ENCODE data around the gene RPL13A. TPM values are rescaled to one million over a fixed set of nuclear protein-coding genes. Genes with fewer than 3 reads are reported as not detected.

Gene RPL13A
- total and polyA plus RNA-seq, 12 donors = 1,750 to 3,504 (median 2,569) TPM

DNA sequence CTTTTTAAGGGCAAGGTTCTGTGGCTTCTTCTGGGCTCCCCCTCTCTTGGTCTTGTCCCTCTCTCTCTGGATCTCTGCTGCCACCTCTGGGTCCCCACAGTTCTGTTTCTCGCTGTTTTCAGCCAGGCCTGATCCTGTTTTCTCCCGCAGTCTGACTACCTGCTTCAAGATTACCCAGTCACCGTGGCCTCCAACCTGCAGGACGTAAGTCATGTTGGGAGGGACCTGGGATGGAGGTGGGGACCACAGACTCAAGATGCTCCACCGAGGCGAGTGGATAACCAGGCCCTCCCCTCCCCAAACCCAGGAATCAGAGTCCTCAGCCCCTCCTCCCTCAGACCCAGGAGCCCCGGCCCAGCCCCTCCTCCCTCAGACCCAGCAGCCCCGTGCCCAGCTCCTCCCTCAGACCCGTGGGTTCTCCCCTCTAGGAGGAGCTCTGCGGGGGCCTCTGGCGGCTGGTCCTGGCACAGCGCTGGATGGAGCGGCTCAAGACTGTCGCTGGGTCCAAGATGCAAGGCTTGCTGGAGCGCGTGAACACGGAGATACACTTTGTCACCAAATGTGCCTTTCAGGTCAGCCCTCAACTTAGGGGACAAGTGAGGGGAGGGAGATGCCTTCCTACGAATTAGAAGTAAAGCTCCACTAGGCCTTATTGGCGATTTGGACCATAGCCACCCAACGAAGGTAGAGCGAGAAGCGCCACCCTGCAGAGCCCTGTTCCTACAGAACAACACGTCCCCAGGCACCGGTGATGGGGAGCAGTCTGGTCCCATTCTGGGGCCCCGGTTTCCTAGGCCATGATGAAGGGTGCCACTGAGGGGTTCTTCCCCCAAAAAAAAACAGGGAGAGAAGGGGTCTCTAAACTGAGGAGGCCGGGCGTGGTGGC is 11.2 kb upstream of the RPL13A start:
- no peak for DNase-seq
- Histone ChIP-seq H3K27ac (no peak overlapping the region), H3K36me3 (replicated peaks in 1 of 2) (no peaks in the 10 kb centered on the region), H3K4me1 (replicated peaks in 1 of 2) (peaks cover 5 to 6% of the 10 kb centered on the region in 2 donors), H3K4me3 (no peak overlapping the region), H3K9me3 (replicated peaks in 1 of 3) (no peaks in the 10 kb centered on the region), H3K27me3 (no peaks in the 10 kb centered on the region)
- TF ChIP-seq CTCF (IDR thresholded peaks at IDR 0.05) (peak in 5 of 6 experiments; percentile 6 to 31 (median 11)), POLR2A (IDR thresholded peaks at IDR 0.05) (no peak)
- intact Hi-C loops (cut with DNase I) = no loop called here
- WGBS, 4 donors = 59 to 81% (median 69%) methylated on average over 17 to 27 of the region's 27 CpGs

- WGBS, 4 donors = 88 to 93% (median 90%) methylated on average over 8 to 14 of the region's 14 CpGs
- H3K27me3 ChIP-seq = no peaks in the 10 kb centered on the region
- TF ChIP-seq POLR2A (IDR thresholded peaks at IDR 0.05) = no peak
- TF ChIP-seq CTCF (IDR thresholded peaks at IDR 0.05) = no peak
- no peak overlapping the region for H3K27ac ChIP-seq
- no peaks in the 10 kb centered on the region for H3K9me3 ChIP-seq (replicated peaks in 1 of 3)
- no peak overlapping the region for H3K4me3 ChIP-seq
- peaks cover 0 to 6% of the 10 kb centered on the region in 2 donors for H3K4me1 ChIP-seq (replicated peaks in 1 of 2)
- intact Hi-C loops (cut with DNase I) = no loop called here
- DNase-seq = no peak
- no peaks in the 10 kb centered on the region for H3K36me3 ChIP-seq (replicated peaks in 1 of 2)
Measured at GRCh38 chr19:49479975-49480628, 7.3 kb upstream of the RPL13A start.

DNA sequence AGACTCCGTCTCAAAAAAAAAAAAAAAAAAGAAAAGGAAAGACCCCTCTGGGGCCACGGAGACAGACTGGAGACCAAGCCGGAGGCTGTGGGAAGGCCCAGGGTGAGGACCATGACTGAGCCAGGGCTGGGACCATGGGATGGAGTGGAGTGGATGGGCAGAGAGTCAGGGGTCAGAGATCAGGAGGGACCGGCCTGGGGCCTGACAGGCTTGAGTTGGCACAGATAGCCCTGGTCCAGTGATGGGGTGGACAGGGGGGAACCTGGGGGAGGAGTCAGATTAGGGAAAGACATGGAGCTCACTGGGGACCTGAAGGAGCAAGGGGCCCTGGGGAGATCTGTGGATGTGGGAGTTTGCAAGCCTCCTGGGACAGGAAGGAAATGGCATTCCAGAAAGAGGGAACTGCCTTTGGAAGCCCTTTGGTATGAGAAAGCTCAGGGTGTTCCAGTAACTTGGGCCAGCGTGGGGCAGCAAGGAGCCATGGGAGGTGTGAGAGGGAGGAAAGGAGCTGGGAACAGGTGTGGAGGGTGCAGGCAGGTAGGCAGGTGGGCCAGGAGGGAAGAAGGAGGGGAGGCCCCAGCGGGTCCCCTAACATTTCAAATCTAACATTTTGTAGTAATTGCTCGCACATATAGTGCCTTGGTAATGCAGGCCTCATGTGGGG is 6.3 kb upstream of the RPL13A start:
- WGBS, 4 donors = 81 to 88% (median 88%) methylated on average over 7 of the region's 7 CpGs
- Histone ChIP-seq H3K9me3 (replicated peaks in 1 of 3) (no peaks in the 10 kb centered on the region), H3K27me3 (no peaks in the 10 kb centered on the region), H3K4me3 (no peak overlapping the region), H3K36me3 (replicated peaks in 1 of 2) (no peaks in the 10 kb centered on the region), H3K27ac (no peak overlapping the region), H3K4me1 (replicated peaks in 1 of 2) (peaks cover 0 to 6% of the 10 kb centered on the region in 2 donors)
- intact Hi-C loops (cut with DNase I) = no loop called here
- no peak for TF ChIP-seq CTCF (IDR thresholded peaks at IDR 0.05)
- TF ChIP-seq POLR2A (IDR thresholded peaks at IDR 0.05) = no peak
- DNase-seq = no peak

DNA sequence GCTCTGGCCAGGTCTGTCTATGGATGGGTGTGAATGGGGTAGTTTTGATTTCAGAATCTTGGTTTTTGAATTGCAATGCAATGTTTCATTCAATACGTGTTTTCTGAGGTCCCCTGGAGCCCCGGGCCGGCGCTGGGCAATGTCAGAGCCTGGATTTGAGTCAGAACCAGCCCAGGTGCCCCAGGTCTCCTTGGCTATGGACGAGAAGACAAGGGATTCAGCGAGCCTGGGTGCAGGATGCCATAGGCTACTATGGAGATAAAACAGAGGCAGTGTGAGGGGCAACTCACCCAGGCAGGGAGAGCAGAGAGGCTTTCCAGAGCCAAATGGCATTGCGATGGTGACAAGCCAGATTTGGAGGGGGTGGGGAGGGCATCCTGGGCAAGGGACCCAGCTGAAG is 1.2 kb upstream of the RPL13A start:
- intact Hi-C loops (cut with DNase I) = no loop called here
- peaks cover 0 to 22% of the 10 kb centered on the region in 2 donors for H3K36me3 ChIP-seq (replicated peaks in 1 of 2)

More for the DNA sequence above, 1.2 kb upstream of the RPL13A start:
- Histone ChIP-seq H3K4me3 (no peak overlapping the region), H3K4me1 (replicated peaks in 1 of 2) (peaks cover 14 to 27% of the 10 kb centered on the region in 2 donors), H3K27ac (no peak overlapping the region), H3K9me3 (replicated peaks in 1 of 3) (no peaks in the 10 kb centered on the region), H3K27me3 (no peaks in the 10 kb centered on the region)
- no peak for DNase-seq
- TF ChIP-seq CTCF (IDR thresholded peaks at IDR 0.05) (no peak), POLR2A (IDR thresholded peaks at IDR 0.05) (no peak)
- 87 to 98% (median 89%) methylated on average over 7 of the region's 7 CpGs for WGBS, 4 donors
